ENCODE measurements around the gene SUMO1.

SUMO1 gene

GRCh38 chr2:202158796-202159195 is 79.6 kb downstream of the SUMO1 start:
- Histone ChIP-seq H3K27ac (no peak overlapping the region), H3K4me3 (no peak overlapping the region)

- Histone ChIP-seq H3K27ac (no peak overlapping the region), H3K4me3 (no peak overlapping the region)
Observed at GRCh38 chr2:202157211-202157990, 81.0 kb downstream of the SUMO1 start.

Measured in skin epidermis (tissue), 12 donors.